Bronchial epithelial cell (primary cell): ENCODE measurements around the gene CDH6. TPM values are rescaled to one million over a fixed set of nuclear protein-coding genes. Genes with fewer than 3 reads are reported as not detected.
A peak's percentile ranks its signal among the peaks of the same experiment; 100 is the strongest.

ENCODE experiments used
- DNase-seq: peaks from one replicate; pipeline ENCODE4 v3.0.0-alpha.2; 2010; ENCODE audit warnings: low read depth
- FAIRE-seq: peaks from 2 replicates; lab custom pipeline; 2011; peaks lifted over from hg19 to GRCh38; lab: Jason Lieb, UNC
- H3K27me3 ChIP-seq: 2 replicates; pipeline ENCODE4 v1.5.1; 2011; ENCODE audit warnings: low read length; ENCODE audit not compliant: control insufficient read depth, insufficient read depth
- H3K36me3 ChIP-seq: 2 replicates; pipeline ENCODE4 v1.5.1; 2011; ENCODE audit warnings: low read length; ENCODE audit not compliant: control insufficient read depth, insufficient read depth
- H3K4me3 ChIP-seq: 2 replicates; pipeline ENCODE4 v1.5.1; 2011; ENCODE audit warnings: mild to moderate bottlenecking, low read depth, low read length, control low read depth
- total RNA-seq: library from RNA; depleted of rRNA; stranded (reverse); fragments of >200 nt; gene quantifications from 2 replicates; pipeline ENCODE4 v1.2.1, GENCODE V29; 2014
- TF ChIP-seq, protein P1 (sequence below): IDR thresholded peaks from 2 replicates; pipeline ENCODE4 v1.5.1; 2011; ENCODE audit warnings: mild to moderate bottlenecking, moderate library complexity, low read length, control low read depth, inconsistent platforms; ENCODE audit not compliant: insufficient read depth, severe bottlenecking

The CDH6 gene
- 0.13 and 9.5 TPM in 2 replicates for total RNA-seq

GRCh38 chr5:31193591-31194467 is at the start of gene CDH6:
CDH6 (plus strand) TSS chr5:31193686; CDS start chr5:31267474, 73,788 bp downstream.
- FAIRE-seq (no peak), DNase-seq (peak; percentile 63)
- Histone ChIP-seq H3K4me3 (peak within 1 kb of the TSS; percentile 50), H3K36me3 (no peaks in the 10 kb centered on the region), H3K27me3 (no peaks in the 10 kb centered on the region)
- TF ChIP-seq, protein P1, sequence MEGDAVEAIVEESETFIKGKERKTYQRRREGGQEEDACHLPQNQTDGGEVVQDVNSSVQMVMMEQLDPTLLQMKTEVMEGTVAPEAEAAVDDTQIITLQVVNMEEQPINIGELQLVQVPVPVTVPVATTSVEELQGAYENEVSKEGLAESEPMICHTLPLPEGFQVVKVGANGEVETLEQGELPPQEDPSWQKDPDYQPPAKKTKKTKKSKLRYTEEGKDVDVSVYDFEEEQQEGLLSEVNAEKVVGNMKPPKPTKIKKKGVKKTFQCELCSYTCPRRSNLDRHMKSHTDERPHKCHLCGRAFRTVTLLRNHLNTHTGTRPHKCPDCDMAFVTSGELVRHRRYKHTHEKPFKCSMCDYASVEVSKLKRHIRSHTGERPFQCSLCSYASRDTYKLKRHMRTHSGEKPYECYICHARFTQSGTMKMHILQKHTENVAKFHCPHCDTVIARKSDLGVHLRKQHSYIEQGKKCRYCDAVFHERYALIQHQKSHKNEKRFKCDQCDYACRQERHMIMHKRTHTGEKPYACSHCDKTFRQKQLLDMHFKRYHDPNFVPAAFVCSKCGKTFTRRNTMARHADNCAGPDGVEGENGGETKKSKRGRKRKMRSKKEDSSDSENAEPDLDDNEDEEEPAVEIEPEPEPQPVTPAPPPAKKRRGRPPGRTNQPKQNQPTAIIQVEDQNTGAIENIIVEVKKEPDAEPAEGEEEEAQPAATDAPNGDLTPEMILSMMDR: no peak

- no peaks in the 10 kb centered on the region for H3K36me3 ChIP-seq
- H3K27me3 ChIP-seq: no peaks in the 10 kb centered on the region
- DNase-seq (no peak), FAIRE-seq (no peak)
- no peak overlapping the region for H3K4me3 ChIP-seq
- TF ChIP-seq, protein P1: no peak
Observed at GRCh38 chr5:31144364-31144763, 49.1 kb upstream of the CDH6 start.

DNA sequence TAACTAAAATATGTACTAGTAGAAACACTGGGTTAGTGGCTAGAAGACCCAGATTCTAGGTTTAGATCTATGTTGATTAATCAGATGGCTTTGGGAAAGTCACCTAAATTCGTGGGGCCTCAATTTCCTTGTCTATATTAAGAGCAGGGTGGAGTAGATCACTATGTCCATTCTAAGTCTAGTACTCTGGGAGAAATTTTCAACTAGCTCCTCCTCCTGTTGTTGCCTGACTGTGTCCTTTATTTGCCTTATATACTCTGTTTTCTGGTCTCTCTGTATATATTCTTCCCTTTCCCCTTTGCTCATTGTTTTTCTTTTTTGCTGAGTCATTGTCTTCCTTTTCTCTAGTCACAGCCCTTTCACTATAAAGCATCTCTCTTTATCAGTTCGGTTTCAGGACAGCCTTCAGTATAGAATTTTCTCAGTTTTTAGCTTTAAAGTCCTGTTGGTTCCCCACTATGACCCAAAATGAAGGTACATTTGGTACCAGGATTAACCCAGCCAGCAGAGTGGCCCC is 44.5 kb upstream of the CDH6 start:
- H3K4me3 ChIP-seq: no peak overlapping the region
- no peaks in the 10 kb centered on the region for H3K36me3 ChIP-seq
- no peaks in the 10 kb centered on the region for H3K27me3 ChIP-seq
- FAIRE-seq (no peak), DNase-seq (no peak)
- TF ChIP-seq, protein P1: no peak

- peak; percentile 35 for DNase-seq
- Histone ChIP-seq H3K4me3 (no peak overlapping the region), H3K36me3 (no peaks in the 10 kb centered on the region), H3K27me3 (no peaks in the 10 kb centered on the region)
- TF ChIP-seq, protein P1: no peak
- no peak for FAIRE-seq
Observed at GRCh38 chr5:31153521-31153920, 40.0 kb upstream of the CDH6 start.

DNA sequence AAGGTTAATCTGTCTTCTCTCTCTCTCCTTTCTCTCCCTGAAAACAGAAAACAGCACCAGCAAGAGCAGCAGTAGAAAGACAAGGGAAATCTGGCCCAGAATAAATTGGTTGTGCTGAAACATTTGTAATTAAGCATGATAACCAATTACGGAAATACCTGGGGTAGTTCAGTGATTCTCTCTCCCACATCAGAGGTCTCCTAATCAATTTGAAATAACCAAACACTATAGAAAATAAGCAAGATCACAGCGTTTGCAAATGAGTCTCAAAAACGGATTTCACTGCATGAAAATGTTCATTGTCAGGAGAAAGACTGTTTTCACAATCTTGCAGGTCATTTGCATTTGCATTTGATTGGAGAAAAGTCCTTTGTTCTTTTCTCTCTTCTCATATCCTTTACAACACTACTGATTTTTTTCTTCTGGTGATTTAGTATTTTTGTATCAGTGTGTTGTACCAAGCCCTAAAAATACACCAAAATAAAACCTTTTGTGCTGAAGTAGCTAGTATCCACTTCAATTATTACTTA is 36.8 kb upstream of the CDH6 start:
- no peaks in the 10 kb centered on the region for H3K27me3 ChIP-seq
- TF ChIP-seq, protein P1: no peak
- H3K36me3 ChIP-seq: no peaks in the 10 kb centered on the region
- no peak overlapping the region for H3K4me3 ChIP-seq
- FAIRE-seq (no peak), DNase-seq (no peak)
